OCI-LY3 (cell line): ENCODE results near the gene RBPJ.
A peak's percentile ranks its signal among the peaks of the same experiment; 100 is the strongest.

ENCODE experiments used
- H2AFZ ChIP-seq: fragments of 200-600, 300-600 bp; shearing (Covaris generic); 2 replicates; pipeline ENCODE4 v1.6.0; 2014; ENCODE audit warnings: antibody characterized with exemption, low read depth, low read length
- H3K27ac ChIP-seq: fragments of 200-600, 300-600 bp; sonication (generic); 2 replicates; pipeline ENCODE4 v1.5.1; 2014; ENCODE audit warnings: mild to moderate bottlenecking, low read length, moderate library complexity, mixed read lengths
- H3K27me3 ChIP-seq: fragments of 200-600, 300-600 bp; sonication (generic); 2 replicates; pipeline ENCODE4 v1.6.1; 2014; ENCODE audit warnings: low read depth, low read length, mixed read lengths
- H3K36me3 ChIP-seq: fragments of 200-600, 300-600 bp; sonication (generic); replicated peaks from 2 replicates; pipeline ENCODE3; 2014; ENCODE audit warnings: low read depth, low read length, mixed read lengths
- H3K4me1 ChIP-seq: fragments of 300-600, 200-600 bp; sonication (generic); 2 replicates; pipeline ENCODE4 v1.6.1; 2014; ENCODE audit warnings: low read length, mixed read lengths
- H3K4me2 ChIP-seq: fragments of 200-600, 300-600 bp; sonication (generic); 2 replicates; pipeline ENCODE4 v1.6.1; 2014; ENCODE audit warnings: low read length, mixed read lengths
- H3K4me3 ChIP-seq: fragments of 300-600, 200-600 bp; sonication (generic); 2 replicates; pipeline ENCODE4 v1.5.1; 2014; ENCODE audit warnings: antibody characterized with exemption, mild to moderate bottlenecking, low read length, moderate library complexity
- H3K79me2 ChIP-seq: fragments of 300-600, 200-600 bp; shearing (Covaris generic); 2 replicates; pipeline ENCODE4 v1.6.1; 2014; ENCODE audit warnings: mild to moderate bottlenecking, low read length, mixed read lengths
- H3K9ac ChIP-seq: fragments of 300-600, 200-600 bp; shearing (Covaris generic); 2 replicates; pipeline ENCODE4 v1.6.0; 2014; ENCODE audit warnings: mild to moderate bottlenecking, low read length, moderate library complexity
- H3K9me3 ChIP-seq: fragments of 200-600, 300-600 bp; shearing (Covaris generic); 2 replicates; pipeline ENCODE4 v1.6.1; 2014; ENCODE audit warnings: low read length, mixed read lengths; ENCODE audit not compliant: insufficient read depth
- H4K20me1 ChIP-seq: fragments of 200-600, 300-600 bp; sonication (generic); 2 replicates; pipeline ENCODE4 v1.6.1; 2016; ENCODE audit warnings: low read length, mixed read lengths; ENCODE audit not compliant: insufficient read depth
- CTCF ChIP-seq: fragments of 200-600, 300-600 bp; sonication (generic); IDR thresholded peaks from 2 replicates; pipeline ENCODE4 v1.5.1; 2014; ENCODE audit warnings: antibody characterized with exemption, low read length, low read depth
- EZH2phosphoT487 ChIP-seq: fragments of 200-600 bp; shearing (Covaris generic); IDR thresholded peaks from 2 replicates; pipeline ENCODE4 v1.6.1; 2018; ENCODE audit warnings: antibody characterized with exemption, mixed run types, low read depth

Gene RBPJ

GRCh38 chr4:26345565-26345938 lies 24.7 kb downstream of the RBPJ start:
- no peak overlapping the region for H2AFZ ChIP-seq
- H3K27me3 ChIP-seq: no peaks in the 10 kb centered on the region
- H3K36me3 ChIP-seq: peaks cover 8% of the 10 kb centered on the region
- peaks cover 96% of the 10 kb centered on the region for H3K79me2 ChIP-seq
- H3K27ac ChIP-seq: no peak overlapping the region
- H3K9ac ChIP-seq: no peak overlapping the region
- peak overlapping the region; percentile 74 for H3K4me2 ChIP-seq
- H3K4me3 ChIP-seq: peak overlapping the region; percentile 39
- H3K9me3 ChIP-seq: no peaks in the 10 kb centered on the region
- H3K4me1 ChIP-seq: peaks cover 36% of the 10 kb centered on the region
- TF ChIP-seq EZH2phosphoT487 (no peak), CTCF (no peak)
- peaks cover 96% of the 10 kb centered on the region for H4K20me1 ChIP-seq

GRCh38 chr4:26346203-26346620 lies 25.4 kb downstream of the RBPJ start:
- Histone ChIP-seq H3K79me2 (peaks cover 96% of the 10 kb centered on the region), H3K9ac (no peak overlapping the region), H3K36me3 (peaks cover 8% of the 10 kb centered on the region), H3K9me3 (no peaks in the 10 kb centered on the region), H3K27me3 (no peaks in the 10 kb centered on the region), H3K4me2 (no peak overlapping the region), H3K27ac (no peak overlapping the region), H3K4me3 (no peak overlapping the region), H3K4me1 (peaks cover 36% of the 10 kb centered on the region), H4K20me1 (peaks cover 95% of the 10 kb centered on the region), H2AFZ (no peak overlapping the region)
- TF ChIP-seq EZH2phosphoT487 (no peak), CTCF (no peak)

- H3K9me3 ChIP-seq: no peaks in the 10 kb centered on the region
- no peaks in the 10 kb centered on the region for H3K27me3 ChIP-seq
- no peak overlapping the region for H3K27ac ChIP-seq
- peaks cover 8% of the 10 kb centered on the region for H3K36me3 ChIP-seq
- H3K4me2 ChIP-seq: no peak overlapping the region
- no peak overlapping the region for H3K4me3 ChIP-seq
- no peak overlapping the region for H2AFZ ChIP-seq
- TF ChIP-seq CTCF: no peak
- no peak for TF ChIP-seq EZH2phosphoT487
- H4K20me1 ChIP-seq: peaks cover 93% of the 10 kb centered on the region
- peaks cover 17% of the 10 kb centered on the region for H3K4me1 ChIP-seq
- peaks cover 98% of the 10 kb centered on the region for H3K79me2 ChIP-seq
- no peak overlapping the region for H3K9ac ChIP-seq
Measured at GRCh38 chr4:26349496-26349895, 28.7 kb downstream of the RBPJ start.

GRCh38 chr4:26351685-26352084 lies 30.9 kb downstream of the RBPJ start:
- H3K27me3 ChIP-seq: no peaks in the 10 kb centered on the region
- TF ChIP-seq EZH2phosphoT487: no peak
- no peak for TF ChIP-seq CTCF
- no peak overlapping the region for H3K4me3 ChIP-seq
- H3K4me1 ChIP-seq: peaks cover 6% of the 10 kb centered on the region; the same call in 1 of the 2 replicates
- no peak overlapping the region for H3K27ac ChIP-seq
- H3K9ac ChIP-seq: no peak overlapping the region
- H4K20me1 ChIP-seq: peaks cover 93% of the 10 kb centered on the region
- no peak overlapping the region for H3K4me2 ChIP-seq
- no peak overlapping the region for H2AFZ ChIP-seq
- H3K36me3 ChIP-seq: peaks cover 4% of the 10 kb centered on the region
- peaks cover 99% of the 10 kb centered on the region for H3K79me2 ChIP-seq
- no peaks in the 10 kb centered on the region for H3K9me3 ChIP-seq
